Activated CD4-positive, alpha-beta T cell treated with anti-CD3 and anti-CD28 coated beads for 1 hour (primary cell): ENCODE results near the gene MARCHF6.
A peak's percentile ranks its signal among the peaks of the same experiment; 100 is the strongest.
"Not testable (repeated sequence)": the region's sequence is repeated elsewhere in the genome, so short reads cannot be mapped to it uniquely, and the experiment has no call there.

ENCODE experiments used
- DNase-seq: peaks from one replicate; pipeline ENCODE4 v3.0.0-alpha.2; 2020

MARCHF6 gene

GRCh38 chr5:10352430-10353240 is 860 bp upstream of the MARCHF6 start:
- DNase-seq, result no peak

GRCh38 chr5:10354048-10354872 is 765 bp downstream of the MARCHF6 start:
- peak; percentile 24 for DNase-seq

GRCh38 chr5:10355071-10355889 is 1.8 kb downstream of the MARCHF6 start:
- DNase-seq, result no peak

DNA sequence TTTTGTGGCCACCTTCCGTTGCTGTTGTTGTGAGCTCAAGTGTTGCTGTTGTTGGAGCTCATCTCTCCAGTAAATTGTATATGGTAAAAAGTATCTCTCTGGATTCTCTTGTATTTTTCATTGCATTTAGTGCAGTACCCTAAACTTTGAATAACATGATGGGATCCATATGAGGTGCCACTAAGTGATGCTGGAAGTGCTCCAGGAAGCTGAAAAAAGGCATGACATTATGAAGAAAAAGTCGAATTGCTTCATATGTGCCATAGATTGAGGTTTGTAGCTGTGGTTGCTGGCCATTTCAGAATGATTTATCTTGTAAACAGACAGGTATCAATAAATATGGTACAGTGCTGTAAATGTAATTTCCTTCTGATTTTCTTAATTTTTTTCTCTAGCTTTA is 5.5 kb downstream of the MARCHF6 start:
- DNase-seq, result no peak

DNA sequence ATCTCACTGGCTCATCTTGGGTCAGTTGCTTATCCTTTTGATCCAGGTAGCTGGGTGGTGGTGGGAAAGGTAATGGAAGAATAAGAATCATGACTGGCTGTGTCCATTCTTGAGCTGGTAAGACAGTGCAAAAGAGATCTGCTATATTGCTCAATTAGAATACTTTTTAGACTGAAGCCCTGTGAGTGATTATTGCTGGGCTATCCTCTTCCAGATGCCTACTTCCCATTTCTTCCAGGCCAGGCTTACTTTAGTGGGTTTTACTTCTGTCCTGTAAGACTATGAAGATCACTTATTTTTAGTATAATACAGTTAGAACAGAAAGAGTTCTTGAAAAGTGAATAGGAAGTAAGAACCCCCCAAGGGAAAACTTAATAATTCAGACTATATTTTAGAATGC is 7.2 kb downstream of the MARCHF6 start:
- DNase-seq, result no peak

DNA sequence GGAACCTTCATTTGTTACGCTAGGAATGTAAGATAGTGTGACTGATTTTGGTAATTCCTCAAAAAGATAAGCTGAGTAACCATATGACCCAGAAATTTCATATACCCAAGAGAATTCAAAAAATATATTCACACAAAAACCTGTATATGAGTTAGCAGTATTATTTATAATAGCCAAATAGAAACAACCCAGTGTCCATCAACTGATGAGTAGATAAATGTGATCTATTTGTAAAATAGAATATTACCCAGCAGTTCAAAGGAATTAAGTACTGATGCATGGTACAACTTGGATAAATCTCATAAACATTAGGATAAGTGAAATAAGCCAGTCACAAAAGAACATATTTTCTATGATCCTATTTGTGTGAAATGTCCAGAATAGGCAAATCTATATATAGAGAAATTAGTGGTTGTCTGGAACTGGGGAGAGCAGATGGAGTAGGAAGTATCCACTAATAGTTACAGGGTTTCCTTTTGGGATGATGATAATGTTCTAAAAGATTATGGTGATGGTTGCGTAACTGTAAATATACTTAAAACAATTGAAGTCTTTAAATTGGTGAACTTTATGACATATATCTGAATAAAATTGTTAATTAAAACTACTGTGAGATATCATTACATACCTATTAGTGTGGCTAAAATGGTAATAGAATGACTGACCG is 10.2 kb downstream of the MARCHF6 start:
- DNase-seq, result no peak

GRCh38 chr5:10364186-10364689 is 10.7 kb downstream of the MARCHF6 start:
- DNase-seq, result no peak

GRCh38 chr5:10365782-10366181 is 12.3 kb downstream of the MARCHF6 start:
- no peak for DNase-seq

DNA sequence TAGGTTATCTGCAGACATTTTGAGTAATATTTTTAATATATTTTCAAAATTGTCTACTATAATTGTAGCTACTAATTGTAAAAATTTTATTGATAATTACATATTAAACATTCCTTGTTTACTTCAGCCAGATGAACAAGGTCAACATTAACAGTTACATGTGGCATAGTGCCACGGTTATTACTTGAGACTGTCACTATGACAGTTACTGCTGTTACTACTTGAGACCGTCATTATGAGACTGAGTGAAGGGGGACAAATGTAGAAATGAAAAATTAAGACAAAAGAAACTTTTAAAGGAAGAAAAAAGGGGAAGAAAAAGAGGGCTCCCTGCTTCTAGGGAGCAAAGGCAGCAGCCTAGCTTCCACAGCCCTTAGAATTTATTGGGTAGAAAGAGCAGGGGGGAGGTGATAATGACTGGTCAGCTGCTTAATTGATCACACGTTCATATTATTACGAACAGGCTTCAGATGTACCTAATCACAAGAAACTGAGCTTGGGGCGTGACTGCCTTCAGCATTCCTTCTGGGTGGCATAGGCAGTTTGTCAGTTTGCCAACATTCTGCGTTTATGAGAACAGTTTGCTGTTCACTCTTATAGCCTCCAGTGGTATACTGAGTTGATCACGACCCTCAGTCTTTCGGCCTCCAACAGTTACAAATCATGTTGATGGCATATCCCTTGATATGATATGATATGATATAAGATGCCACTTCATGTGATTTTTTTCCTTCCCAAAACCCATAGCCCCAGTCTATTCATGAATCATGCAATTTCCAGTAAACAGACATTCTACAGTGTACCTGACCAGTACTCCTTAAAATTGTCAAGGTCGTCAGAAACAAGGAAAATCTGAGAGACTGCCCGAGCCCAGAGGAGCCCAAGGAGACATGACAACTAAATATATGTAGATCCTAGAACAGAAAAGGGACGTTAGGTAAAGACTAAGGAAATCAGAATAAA is 13.1 kb downstream of the MARCHF6 start:
- DNase-seq, result no peak

- no peak for DNase-seq
Observed at GRCh38 chr5:10367579-10367978, 14.1 kb downstream of the MARCHF6 start.

DNA sequence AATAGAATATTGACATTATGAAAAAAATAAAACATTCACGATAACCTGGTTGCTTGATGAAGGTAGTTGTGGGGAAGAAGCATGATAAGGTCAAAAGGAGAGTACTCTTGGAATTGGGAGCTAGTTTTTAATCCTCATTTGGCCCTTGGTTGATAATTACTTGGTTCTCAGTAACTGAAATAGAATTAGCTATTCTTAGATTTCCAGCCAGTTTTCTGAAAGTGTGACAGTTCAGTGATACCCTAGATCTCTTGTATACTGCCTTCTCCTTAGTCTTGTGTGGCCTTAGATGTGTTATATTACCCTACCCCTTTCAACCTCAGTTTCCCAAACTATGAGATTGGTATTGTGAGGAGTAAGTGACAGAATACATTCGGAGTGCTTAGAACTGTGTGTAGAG is 17.4 kb downstream of the MARCHF6 start:
- DNase-seq, result no peak

GRCh38 chr5:10371369-10371768 is 17.9 kb downstream of the MARCHF6 start:
- not testable (repeated sequence) for DNase-seq

DNA sequence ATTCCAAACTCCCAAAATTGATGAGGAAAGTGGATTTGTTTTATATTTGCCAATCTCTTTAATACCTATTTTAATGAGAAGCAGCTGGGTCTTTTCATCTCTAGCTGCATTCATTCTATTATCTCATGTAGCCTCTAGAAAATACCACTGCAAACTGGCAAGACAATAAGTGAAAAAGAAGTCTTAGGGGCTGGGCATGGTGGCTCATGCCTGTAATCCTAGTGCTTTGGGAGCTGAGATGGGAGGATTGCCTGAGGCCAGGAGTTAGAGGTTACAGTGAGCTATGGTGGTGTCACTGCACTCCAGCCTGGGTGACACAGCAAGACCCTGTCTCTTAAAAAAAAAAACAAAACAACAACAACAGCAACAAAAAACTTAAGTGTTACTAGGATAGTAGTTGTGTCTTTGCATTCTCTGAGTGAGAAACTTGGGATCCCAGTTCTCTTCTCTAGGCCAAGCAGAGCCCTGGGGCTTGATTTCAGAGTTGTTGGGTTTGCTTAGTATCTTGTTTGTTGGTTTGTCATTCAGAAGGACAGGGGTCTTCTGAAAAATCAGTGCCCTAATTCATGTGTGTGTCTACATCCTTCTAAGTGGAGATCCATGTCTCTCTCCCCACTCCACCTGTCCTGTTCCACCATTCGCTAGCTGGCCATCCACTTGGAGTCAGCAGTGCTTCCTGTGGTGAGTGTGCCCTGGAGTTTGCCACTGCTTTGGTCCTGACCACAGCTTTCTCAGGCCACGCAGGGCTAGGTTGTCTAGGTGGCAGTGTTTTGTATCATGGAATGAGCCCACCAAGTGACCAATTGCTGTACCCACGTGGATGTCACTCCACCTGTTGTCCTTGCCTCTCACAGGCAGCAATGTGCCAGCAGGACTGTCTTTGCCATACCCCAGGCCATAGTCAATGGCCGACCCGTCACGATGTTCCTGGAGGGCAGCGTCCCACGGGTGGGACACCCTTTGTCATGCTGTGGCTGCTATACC is 19.5 kb downstream of the MARCHF6 start:
- DNase-seq, result no peak

- DNase-seq, result no peak
Observed at GRCh38 chr5:10374046-10375022, 20.8 kb downstream of the MARCHF6 start.

GRCh38 chr5:10375146-10375545 is 21.7 kb downstream of the MARCHF6 start:
- not testable (repeated sequence) for DNase-seq

GRCh38 chr5:10376544-10376943 is 23.0 kb downstream of the MARCHF6 start:
- DNase-seq, result no peak

GRCh38 chr5:10377081-10377480 is 23.6 kb downstream of the MARCHF6 start:
- DNase-seq, result no peak

DNA sequence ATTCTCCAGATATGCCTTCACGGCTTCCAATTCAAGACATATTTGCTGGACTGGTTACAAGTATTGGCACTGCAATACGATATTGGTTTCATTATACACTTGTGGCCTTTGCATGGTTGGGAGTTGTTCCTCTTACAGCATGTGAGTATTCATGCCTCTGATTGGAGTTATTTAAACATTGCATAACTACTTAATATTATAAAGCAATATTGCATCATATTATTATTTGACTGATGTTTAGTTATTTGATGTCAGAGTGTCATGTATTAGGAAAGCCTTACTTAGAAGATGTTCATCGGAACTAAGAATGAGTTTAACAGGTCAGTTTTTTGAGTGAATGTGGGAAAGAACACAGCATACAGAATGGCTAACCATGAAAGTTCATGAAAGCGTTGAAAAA is 28.3 kb downstream of the MARCHF6 start:
- no peak for DNase-seq

GRCh38 chr5:10384483-10384882 is 31.0 kb downstream of the MARCHF6 start:
- no peak for DNase-seq
